HCT116 (cell line): Measurements from ENCODE around the gene NRTN. TPM values are rescaled to one million over a fixed set of nuclear protein-coding genes. Genes with fewer than 3 reads are reported as not detected.
"Not testable (repeated sequence)": the region's sequence is repeated elsewhere in the genome, so short reads cannot be mapped to it uniquely, and the experiment has no call there.

ENCODE experiments used
- ATAC-seq: fragments of 200-7000 bp; cut with Tn5 transposase; 2 replicates; pipeline ENCODE4 v1.9.1; 2020; ENCODE audit warnings: mild to moderate bottlenecking, moderate library complexity
- BruUV-seq: library from RNA; stranded (reverse); fragments of 400-500 nt; replicated peaks from 2 replicates; lab custom pipeline; 2021; lab: Mats Ljungman, UMichigan
- CTCF ChIA-PET: fragments of 300-600 bp; sonication (Branson Sonifier 250); formaldehyde crosslinking; loops from one replicate; lab custom pipeline; 2021; ENCODE audit warnings: antibody characterized with exemption; lab: Charles Lee
- POLR2A ChIA-PET: fragments of 300-600, 350-600 bp; sonication (Branson Sonifier 250); formaldehyde crosslinking; loops from one replicate; lab custom pipeline; 2021; ENCODE audit warnings: antibody characterized with exemption; lab: Charles Lee
- RAD21 ChIA-PET, 2 experiments: fragments of 300-600 bp; sonication (Branson Sonifier 250); formaldehyde crosslinking; loops; one replicate each; lab custom pipeline; 2023; ENCODE audit warnings: low total read pairs in 2 of 2; ENCODE audit not compliant: uncharacterized antibody in 2 of 2, unreplicated experiment in 2 of 2, low non-redundant PET in 1 of 2; lab: Charles Lee
- DNase-seq: peaks from one replicate; pipeline ENCODE4 v3.0.0-alpha.2; 2010; ENCODE audit warnings: low read depth, low spot score
- H2AFZ ChIP-seq: fragments of 200-600 bp; shearing (Covaris generic), sonication (generic); 2 replicates; pipeline ENCODE4 v1.6.1; 2017; ENCODE audit warnings: low read depth, mixed run types, mixed read lengths, antibody characterized with exemption, low read length; ENCODE audit not compliant: poor library complexity, severe bottlenecking
- H3K27ac ChIP-seq: 2 replicates; pipeline ENCODE4 v1.5.1; 2012; ENCODE audit warnings: low read depth, low read length
- H3K27me3 ChIP-seq: fragments of 200-600 bp; sonication (generic); 2 replicates; pipeline ENCODE4 v1.6.1; 2016; ENCODE audit warnings: mixed run types, low read length, mixed read lengths; ENCODE audit not compliant: insufficient read depth
- H3K36me3 ChIP-seq, 2 experiments: fragments of 200-500 bp in 1 of 2; fragments of 200-600 bp in 1 of 2; sonication (Bioruptor generic) in 1 of 2; sonication (generic) in 1 of 2; 2 replicates each; pipeline versions ENCODE4 v1.5.1 to v1.6.1; 2014 to 2016; ENCODE audit warnings: low read length in 2 of 2, inconsistent platforms in 1 of 2, mixed read lengths in 1 of 2, mixed run types in 1 of 2; ENCODE audit not compliant: insufficient read depth in 2 of 2, control insufficient read depth in 1 of 2
- H3K4me1 ChIP-seq, 2 experiments: fragments of 200-600 bp in 1 of 2; sonication (generic) in 1 of 2; 2 replicates each; pipeline versions ENCODE4 v1.5.1 to v1.6.1; 2012 to 2017; ENCODE audit warnings: low read length in 2 of 2, inconsistent platforms in 1 of 2, mild to moderate bottlenecking in 1 of 2, mixed read lengths in 1 of 2, mixed run types in 1 of 2, moderate library complexity in 1 of 2; ENCODE audit not compliant: insufficient read depth in 2 of 2, control insufficient read depth in 1 of 2
- H3K4me2 ChIP-seq: fragments of 200-600 bp; sonication (generic); 2 replicates; pipeline ENCODE4 v1.6.1; 2017; ENCODE audit warnings: mixed run types, low read length, mixed read lengths
- H3K4me3 ChIP-seq, 2 experiments: fragments of 200-600 bp in 1 of 2; sonication (generic) in 1 of 2; replicated peaks in 1 of 2; 2 replicates each; pipeline ENCODE4 v1.5.1; 2011 to 2016; ENCODE audit warnings: low read length in 2 of 2, control low read depth in 1 of 2, low read depth in 1 of 2, mild to moderate bottlenecking in 1 of 2, mixed read lengths in 1 of 2, mixed run types in 1 of 2
- H3K79me2 ChIP-seq: fragments of 200-600 bp; sonication (generic); 2 replicates; pipeline ENCODE4 v1.6.1; 2017; ENCODE audit warnings: mild to moderate bottlenecking, mixed run types, low read length, moderate library complexity, mixed read lengths; ENCODE audit not compliant: insufficient read depth
- H3K9ac ChIP-seq: fragments of 200-600 bp; sonication (generic); 2 replicates; pipeline ENCODE4 v1.6.1; 2016; ENCODE audit warnings: low read length, mixed read lengths
- H3K9me2 ChIP-seq: fragments of 200-600 bp; sonication (generic), shearing (Covaris generic); 2 replicates; pipeline ENCODE4 v1.6.1; 2017; ENCODE audit warnings: mixed run types, mild to moderate bottlenecking, moderate library complexity; ENCODE audit not compliant: insufficient read depth
- H3K9me3 ChIP-seq, 2 experiments: fragments of 200-500 bp in 1 of 2; fragments of 200-600 bp in 1 of 2; sonication (Bioruptor generic) in 1 of 2; sonication (generic) in 1 of 2; 2 replicates each; pipeline ENCODE4 v1.6.1; 2014 to 2017; ENCODE audit warnings: low read length in 2 of 2, mixed read lengths in 2 of 2, inconsistent platforms in 1 of 2, low read depth in 1 of 2, mild to moderate bottlenecking in 1 of 2, mixed run types in 1 of 2, moderate library complexity in 1 of 2; ENCODE audit not compliant: control insufficient read depth in 1 of 2, insufficient read depth in 1 of 2
- H4K20me1 ChIP-seq: fragments of 200-600 bp; sonication (generic), shearing (Covaris generic); 2 replicates; pipeline ENCODE4 v1.6.1; 2017; ENCODE audit warnings: mixed run types, mild to moderate bottlenecking, moderate library complexity; ENCODE audit not compliant: insufficient read depth
- ATF3 ChIP-seq: IDR thresholded peaks from 2 replicates; pipeline ENCODE4 v1.6.1; 2012
- ELF1 ChIP-seq: IDR thresholded peaks from 2 replicates; pipeline ENCODE4 v1.6.1; 2012; ENCODE audit warnings: low read depth, borderline replicate concordance
- EZH2 ChIP-seq: fragments of 200-600 bp; sonication (generic); IDR thresholded peaks from 2 replicates; pipeline ENCODE4 v1.6.1; 2017; ENCODE audit warnings: antibody characterized with exemption, mixed run types
- FOSL1 ChIP-seq: IDR thresholded peaks from 2 replicates; pipeline ENCODE4 v1.6.1; 2012; ENCODE audit warnings: low read depth
- JUND ChIP-seq: IDR thresholded peaks from 2 replicates; pipeline ENCODE4 v1.6.1; 2012
- POLR2A ChIP-seq: IDR thresholded peaks from 2 replicates; pipeline ENCODE4 v1.7.0; 2011; ENCODE audit warnings: borderline replicate concordance; ENCODE audit not compliant: insufficient read depth, insufficient read length; ENCODE audit errors: extremely low read depth
- POLR2AphosphoS5 ChIP-seq: IDR thresholded peaks from 2 replicates; pipeline ENCODE4 v1.6.1; 2011; ENCODE audit warnings: mild to moderate bottlenecking, low read depth, low read length, moderate library complexity
- REST ChIP-seq: IDR thresholded peaks from 2 replicates; pipeline ENCODE4 v1.6.1; 2012; ENCODE audit warnings: low read depth
- SIN3A ChIP-seq: IDR thresholded peaks from 2 replicates; pipeline ENCODE4 v1.6.1; 2012; ENCODE audit warnings: low read depth
- TCF7L2 ChIP-seq: IDR thresholded peaks from 2 replicates; pipeline ENCODE4 v1.7.0; 2011; ENCODE audit warnings: borderline replicate concordance, inconsistent platforms; ENCODE audit not compliant: insufficient read depth, insufficient read length; ENCODE audit errors: extremely low read depth
- ZFX ChIP-seq: fragments of 450-650 bp; IDR thresholded peaks from 2 replicates; pipeline ENCODE4 v1.6.1; 2017
- intact Hi-C: fragments of 100-400 bp; cut with micrococcal nuclease; formaldehyde crosslinking; loops from 2 replicates; pipeline ENCODE4 v1.10.0; 2022
- total RNA-seq: library from RNA; stranded (reverse); gene quantifications from one replicate; pipeline ENCODE4 v1.2.1, GENCODE V29; 2021; ENCODE audit not compliant: unreplicated experiment
- TF ChIP-seq, protein P1 (sequence below), 3 experiments: fragments of 200-600 bp in 1 of 3; sonication (generic) in 1 of 3; IDR thresholded peaks in 2 of 3; conservative IDR thresholded peaks in 1 of 3; 2 replicates each; pipeline ENCODE4 v1.5.1; 2012 to 2017; ENCODE audit warnings: low read depth in 2 of 3, low read length in 2 of 3, antibody characterized with exemption in 1 of 3, borderline replicate concordance in 1 of 3, control low read depth in 1 of 3, mild to moderate bottlenecking in 1 of 3, mixed read lengths in 1 of 3, mixed run types in 1 of 3, moderate library complexity in 1 of 3; ENCODE audit not compliant: insufficient read depth in 1 of 3

NRTN gene
- total RNA-seq, 1 experiment from 2014 or later: 11.5 TPM

- DNase-seq (no peak), ATAC-seq (no peak)
- RAD21 ChIA-PET: no interaction called here
- CTCF ChIA-PET: no interaction called here
- no peaks in the 10 kb centered on the region for H3K9me2 ChIP-seq
- no TSS peak for BruUV-seq
- H2AFZ ChIP-seq: no peak overlapping the region
- no peaks in the 10 kb centered on the region for H3K27me3 ChIP-seq
- no peaks in the 10 kb centered on the region for H3K9me3 ChIP-seq
- no peaks in the 10 kb centered on the region; a peak in 1 of 4 replicates for H3K36me3 ChIP-seq
- no peaks in the 10 kb centered on the region for H4K20me1 ChIP-seq
- no peak overlapping the region for H3K4me3 ChIP-seq
- H3K4me2 ChIP-seq: no peak overlapping the region
- intact Hi-C loops: no loop called here
- no peak overlapping the region for H3K9ac ChIP-seq
- peaks cover 0 to 11% of the 10 kb centered on the region in 2 experiments; a peak in 3 of 4 replicates for H3K4me1 ChIP-seq
- no peak for TF ChIP-seq ZFX
- TF ChIP-seq, protein P1, sequence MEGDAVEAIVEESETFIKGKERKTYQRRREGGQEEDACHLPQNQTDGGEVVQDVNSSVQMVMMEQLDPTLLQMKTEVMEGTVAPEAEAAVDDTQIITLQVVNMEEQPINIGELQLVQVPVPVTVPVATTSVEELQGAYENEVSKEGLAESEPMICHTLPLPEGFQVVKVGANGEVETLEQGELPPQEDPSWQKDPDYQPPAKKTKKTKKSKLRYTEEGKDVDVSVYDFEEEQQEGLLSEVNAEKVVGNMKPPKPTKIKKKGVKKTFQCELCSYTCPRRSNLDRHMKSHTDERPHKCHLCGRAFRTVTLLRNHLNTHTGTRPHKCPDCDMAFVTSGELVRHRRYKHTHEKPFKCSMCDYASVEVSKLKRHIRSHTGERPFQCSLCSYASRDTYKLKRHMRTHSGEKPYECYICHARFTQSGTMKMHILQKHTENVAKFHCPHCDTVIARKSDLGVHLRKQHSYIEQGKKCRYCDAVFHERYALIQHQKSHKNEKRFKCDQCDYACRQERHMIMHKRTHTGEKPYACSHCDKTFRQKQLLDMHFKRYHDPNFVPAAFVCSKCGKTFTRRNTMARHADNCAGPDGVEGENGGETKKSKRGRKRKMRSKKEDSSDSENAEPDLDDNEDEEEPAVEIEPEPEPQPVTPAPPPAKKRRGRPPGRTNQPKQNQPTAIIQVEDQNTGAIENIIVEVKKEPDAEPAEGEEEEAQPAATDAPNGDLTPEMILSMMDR (IDR thresholded peaks at IDR 0.05 in 2 of 3, conservative IDR thresholded peaks at IDR 0.05 in 1 of 3; ENCODE audit: borderline replicate concordance in 1 of 3, insufficient read depth in 1 of 3, low read depth in 2 of 3, low read length in 2 of 3): no peak
- no peak for TF ChIP-seq ATF3
- no peak for TF ChIP-seq ELF1
- no peak for TF ChIP-seq FOSL1
- TF ChIP-seq SIN3A: no peak
- TF ChIP-seq EZH2: no peak
- no peak for TF ChIP-seq TCF7L2
- TF ChIP-seq POLR2A: no peak
- TF ChIP-seq REST: no peak
- no peak for TF ChIP-seq JUND
- TF ChIP-seq POLR2AphosphoS5: no peak
- POLR2A ChIA-PET: no interaction called here
- H3K79me2 ChIP-seq: no peaks in the 10 kb centered on the region
- H3K27ac ChIP-seq: no peak overlapping the region
These were observed 26.5 kb upstream of the NRTN start for GRCh38 chr19:5778402-5778801.

DNA sequence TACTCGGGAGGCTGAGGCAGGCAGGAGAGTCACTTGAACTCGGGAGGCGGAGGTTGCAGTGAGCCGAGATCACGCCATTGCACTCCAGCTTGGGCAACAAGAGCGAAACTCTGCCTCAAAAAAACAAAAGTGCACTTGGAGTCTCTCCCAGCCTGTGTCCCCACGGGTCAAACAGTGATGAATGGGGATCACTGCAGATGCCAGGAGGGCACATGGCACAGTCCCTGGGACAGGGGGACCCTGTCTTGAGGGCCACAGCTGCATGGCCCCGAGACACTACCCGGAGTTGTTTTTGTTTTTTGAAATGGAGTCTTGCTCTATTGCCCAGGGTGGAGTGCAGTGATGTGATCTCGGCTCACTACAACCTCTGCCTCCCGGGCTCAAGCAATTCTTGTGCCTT, 24.0 kb upstream of the NRTN start:
- CTCF ChIA-PET, BruUV-seq, H3K4me1 ChIP-seq, H3K27me3 ChIP-seq, H3K27ac ChIP-seq, H3K9me2 ChIP-seq, ATAC-seq, DNase-seq, H4K20me1 ChIP-seq, intact Hi-C loops, RAD21 ChIA-PET, H3K79me2 ChIP-seq, H3K9me3 ChIP-seq, H3K4me3 ChIP-seq, H2AFZ ChIP-seq, H3K9ac ChIP-seq, H3K4me2 ChIP-seq: not testable (repeated sequence)
- POLR2A ChIA-PET: interaction anchor here (0.6 kb wide), 1 partner anchor 11 kb away, joined by 3 read pairs; no protein-coding TSS in a partner anchor
- H3K36me3 ChIP-seq: peaks cover 9 to 17% of the 10 kb centered on the region in 2 experiments; a peak in 3 of 4 replicates
